ACC112 (cell line): ENCODE data around the gene GALNT10.

ENCODE experiments used
- H2AFZ ChIP-seq: fragments of 200-600 bp; sonication (generic); one replicate; pipeline ENCODE4 v1.6.0; 2017; ENCODE audit warnings: antibody characterized with exemption, low read length; ENCODE audit not compliant: unreplicated experiment
- H3K27ac ChIP-seq: fragments of 200-600 bp; sonication (generic); 2 replicates; pipeline ENCODE4 v1.5.1; 2014; ENCODE audit warnings: low read depth, mild to moderate bottlenecking, antibody characterized with exemption, low read length, moderate library complexity
- H3K27me3 ChIP-seq: fragments of 200-600 bp; sonication (generic); 2 replicates; pipeline ENCODE4 v1.6.1; 2014; ENCODE audit warnings: mild to moderate bottlenecking, antibody characterized with exemption, low read length, moderate library complexity, mixed read lengths; ENCODE audit not compliant: insufficient read depth
- H3K36me3 ChIP-seq: fragments of 200-600 bp; sonication (generic); 2 replicates; pipeline ENCODE4 v1.6.1; 2016; ENCODE audit warnings: mild to moderate bottlenecking, antibody characterized with exemption, low read length, moderate library complexity, mixed read lengths; ENCODE audit not compliant: insufficient read depth
- H3K4me1 ChIP-seq: fragments of 200-600 bp; sonication (generic); one replicate; pipeline ENCODE4 v1.6.1; 2016; ENCODE audit warnings: low read length, mixed read lengths; ENCODE audit not compliant: insufficient read depth, unreplicated experiment, control insufficient read depth
- H3K4me3 ChIP-seq: fragments of 200-600 bp; sonication (generic); 2 replicates; pipeline ENCODE4 v1.5.1; 2014; ENCODE audit warnings: mild to moderate bottlenecking, low read depth, low read length
- H3K79me2 ChIP-seq: fragments of 200-600 bp; sonication (generic); one replicate; pipeline ENCODE4 v1.6.0; 2016; ENCODE audit warnings: low read length; ENCODE audit not compliant: control insufficient read depth, unreplicated experiment, insufficient read depth

The GALNT10 gene

GRCh38 chr5:154376481-154376880, 185.9 kb downstream of the GALNT10 start:
- H3K27me3 ChIP-seq, result no peaks in the 10 kb centered on the region
- no peak overlapping the region for H2AFZ ChIP-seq
- no peak overlapping the region for H3K4me3 ChIP-seq
- H3K79me2 ChIP-seq, result peaks cover 3% of the 10 kb centered on the region
- no peak overlapping the region for H3K27ac ChIP-seq
- peaks cover 10% of the 10 kb centered on the region for H3K4me1 ChIP-seq
- 0 out of 2 replicates have a peak, but pooled peaks cover 7% of the 10 kb centered on the region for H3K36me3 ChIP-seq

- H3K4me3 ChIP-seq, result no peak overlapping the region
- peaks cover 19% of the 10 kb centered on the region for H3K36me3 ChIP-seq
- H3K27ac ChIP-seq, result no peak overlapping the region
- H3K4me1 ChIP-seq, result no peaks in the 10 kb centered on the region
- H3K79me2 ChIP-seq, result no peaks in the 10 kb centered on the region
- no peaks in the 10 kb centered on the region for H3K27me3 ChIP-seq
- no peak overlapping the region for H2AFZ ChIP-seq
These were observed 187.4 kb downstream of the GALNT10 start for GRCh38 chr5:154377754-154378533.

- H3K4me1 ChIP-seq, result no peaks in the 10 kb centered on the region
- no peaks in the 10 kb centered on the region for H3K79me2 ChIP-seq
- H3K27ac ChIP-seq, result no peak overlapping the region
- no peak overlapping the region for H3K4me3 ChIP-seq
- peaks cover 22% of the 10 kb centered on the region for H3K36me3 ChIP-seq
- no peak overlapping the region for H2AFZ ChIP-seq
- H3K27me3 ChIP-seq, result no peaks in the 10 kb centered on the region
These were observed 189.7 kb downstream of the GALNT10 start for GRCh38 chr5:154380263-154380662.

- no peak overlapping the region for H3K27ac ChIP-seq
- H3K36me3 ChIP-seq, result peaks cover 19% of the 10 kb centered on the region
- H3K27me3 ChIP-seq, result no peaks in the 10 kb centered on the region
- H2AFZ ChIP-seq, result no peak overlapping the region
- no peaks in the 10 kb centered on the region for H3K4me1 ChIP-seq
- no peak overlapping the region for H3K4me3 ChIP-seq
- H3K79me2 ChIP-seq, result no peaks in the 10 kb centered on the region
These were observed 194.1 kb downstream of the GALNT10 start for GRCh38 chr5:154384480-154385235.

GRCh38 chr5:154385236-154385512, 194.6 kb downstream of the GALNT10 start:
- Histone ChIP-seq H3K4me3 (no peak overlapping the region), H3K27me3 (no peaks in the 10 kb centered on the region), H2AFZ (no peak overlapping the region), H3K79me2 (no peaks in the 10 kb centered on the region), H3K36me3 (peaks cover 19% of the 10 kb centered on the region), H3K4me1 (no peaks in the 10 kb centered on the region), H3K27ac (no peak overlapping the region)

GRCh38 chr5:154386952-154387629, 196.6 kb downstream of the GALNT10 start:
- H3K36me3 ChIP-seq, result peaks cover 15% of the 10 kb centered on the region; the same call in 1 of the 2 replicates
- H3K4me3 ChIP-seq, result no peak overlapping the region
- no peak overlapping the region for H3K27ac ChIP-seq
- no peak overlapping the region for H2AFZ ChIP-seq
- H3K27me3 ChIP-seq, result no peaks in the 10 kb centered on the region
- H3K4me1 ChIP-seq, result no peaks in the 10 kb centered on the region
- no peaks in the 10 kb centered on the region for H3K79me2 ChIP-seq

- Histone ChIP-seq H3K4me3 (no peak overlapping the region), H3K79me2 (no peaks in the 10 kb centered on the region)
These were observed 198.3 kb downstream of the GALNT10 start for GRCh38 chr5:154388842-154389241.

GRCh38 chr5:154390096-154390495, 199.6 kb downstream of the GALNT10 start:
- Histone ChIP-seq H3K4me1 (peaks cover 3% of the 10 kb centered on the region), H3K27ac (no peak overlapping the region), H3K27me3 (no peaks in the 10 kb centered on the region), H2AFZ (no peak overlapping the region), H3K4me3 (no peak overlapping the region), H3K79me2 (no peaks in the 10 kb centered on the region), H3K36me3 (0 out of 2 replicates have a peak, but pooled peaks cover 8% of the 10 kb centered on the region)

More at GRCh38 chr5:154388842-154389241, 198.3 kb downstream of the GALNT10 start:
- no peak overlapping the region for H2AFZ ChIP-seq
- H3K4me1 ChIP-seq, result no peaks in the 10 kb centered on the region
- H3K27ac ChIP-seq, result no peak overlapping the region
- no peaks in the 10 kb centered on the region for H3K27me3 ChIP-seq
- 0 out of 2 replicates have a peak, but pooled peaks cover 8% of the 10 kb centered on the region for H3K36me3 ChIP-seq

GRCh38 chr5:154390746-154391359, 200.3 kb downstream of the GALNT10 start:
- Histone ChIP-seq H3K27me3 (no peaks in the 10 kb centered on the region), H3K27ac (no peak overlapping the region), H3K79me2 (no peaks in the 10 kb centered on the region), H2AFZ (no peak overlapping the region), H3K36me3 (0 out of 2 replicates have a peak, but pooled peaks cover 8% of the 10 kb centered on the region), H3K4me3 (no peak overlapping the region), H3K4me1 (peaks cover 9% of the 10 kb centered on the region)

- H3K36me3 ChIP-seq, result 0 out of 2 replicates have a peak, but pooled peaks cover 8% of the 10 kb centered on the region
These were observed 201.3 kb downstream of the GALNT10 start for GRCh38 chr5:154391788-154392187.

More at GRCh38 chr5:154391788-154392187, 201.3 kb downstream of the GALNT10 start:
- no peak overlapping the region for H2AFZ ChIP-seq
- no peak overlapping the region for H3K4me3 ChIP-seq
- no peak overlapping the region for H3K27ac ChIP-seq
- peaks cover 9% of the 10 kb centered on the region for H3K4me1 ChIP-seq
- no peaks in the 10 kb centered on the region for H3K79me2 ChIP-seq
- H3K27me3 ChIP-seq, result no peaks in the 10 kb centered on the region
